WTC11 (cell line): ENCODE data around the gene OTUD6A.

Experiments
- ATF2 ChIP-seq: sonication (generic); formaldehyde crosslinking; IDR thresholded peaks from 2 replicates; pipeline ENCODE4 v1.8.1; 2022; ENCODE audit warnings: low read depth, missing genetic modification reagents, borderline replicate concordance
- CTCF ChIP-seq: fragments of 200-600 bp; IDR thresholded peaks from 2 replicates; pipeline ENCODE4 v1.8.0; 2022; ENCODE audit warnings: antibody characterized with exemption
- ELF4 ChIP-seq: sonication (generic); formaldehyde crosslinking; IDR thresholded peaks from 2 replicates; pipeline ENCODE4 v1.8.1; 2022; ENCODE audit warnings: low read depth, mild to moderate bottlenecking, moderate library complexity, missing genetic modification reagents
- NFE2L1 ChIP-seq: sonication (generic); formaldehyde crosslinking; IDR thresholded peaks from 2 replicates; pipeline ENCODE4 v1.8.1; 2023; ENCODE audit warnings: missing genetic modification reagents
- SMAD3 ChIP-seq: sonication (generic); formaldehyde crosslinking; IDR thresholded peaks from 2 replicates; pipeline ENCODE4 v1.8.0; 2022; ENCODE audit warnings: missing genetic modification reagents, mild to moderate bottlenecking, borderline replicate concordance
- TEAD4 ChIP-seq: sonication (generic); formaldehyde crosslinking; IDR thresholded peaks from 2 replicates; pipeline ENCODE4 v1.8.0; 2022; ENCODE audit warnings: mild to moderate bottlenecking, missing genetic modification reagents
- USF1 ChIP-seq: sonication (generic); formaldehyde crosslinking; IDR thresholded peaks from 2 replicates; pipeline ENCODE4 v1.8.0; 2022; ENCODE audit warnings: mild to moderate bottlenecking, missing genetic modification reagents
- USF2 ChIP-seq: sonication (generic); formaldehyde crosslinking; IDR thresholded peaks from 2 replicates; pipeline ENCODE4 v1.8.1; 2023; ENCODE audit warnings: mild to moderate bottlenecking, missing genetic modification reagents, moderate library complexity
- ZMAT4 ChIP-seq: fragments of 250-450 bp; sonication (Bioruptor Pico); IDR thresholded peaks from 2 replicates; pipeline ENCODE4 v1.9.0; 2021; ENCODE audit warnings: mild to moderate bottlenecking
- ZNF317 ChIP-seq: sonication (generic); formaldehyde crosslinking; IDR thresholded peaks from 2 replicates; pipeline ENCODE4 v1.8.1; 2023; ENCODE audit warnings: low read depth, mild to moderate bottlenecking, moderate library complexity, missing genetic modification reagents, borderline replicate concordance

- TF ChIP-seq CTCF (no peak), NFE2L1 (CRISPR knock-in tag) (no peak), TEAD4 (CRISPR knock-in tag) (no peak), ZNF317 (no peak), ATF2 (CRISPR knock-in tag) (no peak), ELF4 (CRISPR knock-in tag) (no peak), SMAD3 (CRISPR knock-in tag) (no peak), ZMAT4 (CRISPR knock-in tag) (no peak), USF1 (CRISPR knock-in tag) (no peak), USF2 (CRISPR knock-in tag) (no peak)
These were observed 20.3 kb upstream of the OTUD6A start for GRCh38 chrX:70041993-70042392.
